MCF 10A (cell line): ENCODE results near the gene ALS2CL. TPM values are rescaled to one million over a fixed set of nuclear protein-coding genes. Genes with fewer than 3 reads are reported as not detected.

Experiments used
- BruUV-seq: library from RNA; stranded (reverse); fragments of 400-500 nt; replicated peaks from 2 replicates; lab custom pipeline; 2021; lab: Mats Ljungman, UMichigan
- CTCF ChIA-PET: fragments of 300-600 bp; sonication (Branson Sonifier 250); formaldehyde crosslinking; extraction: SDS; loops from one replicate; lab custom pipeline; 2021; ENCODE audit warnings: antibody characterized with exemption, inconsistent platforms; lab: Yijun Ruan, JAX
- POLR2A ChIA-PET: fragments of 300-600, 350-650 bp; sonication (Branson Sonifier 250); formaldehyde crosslinking; extraction: SDS; loops from one replicate; lab custom pipeline; 2020; ENCODE audit warnings: antibody characterized with exemption, inconsistent platforms; lab: Yijun Ruan, JAX
- DNase-seq: peaks from one replicate; pipeline ENCODE4 v3.0.0-alpha.2; 2018; ENCODE audit not compliant: unreplicated experiment
- H3K27ac Mint-ChIP-seq: one replicate; pipeline ENCODE4 v1.8.0; 2022; ENCODE audit warnings: mild to moderate bottlenecking, low read depth, mixed read lengths; ENCODE audit not compliant: unreplicated experiment
- H3K27me3 Mint-ChIP-seq: one replicate; pipeline ENCODE4 v1.8.0; 2022; ENCODE audit warnings: mixed read lengths; ENCODE audit not compliant: insufficient read depth, unreplicated experiment
- H3K36me3 Mint-ChIP-seq: one replicate; pipeline ENCODE4 v1.8.0; 2022; ENCODE audit warnings: mild to moderate bottlenecking, moderate library complexity, mixed read lengths; ENCODE audit not compliant: insufficient read depth, unreplicated experiment
- H3K4me1 Mint-ChIP-seq: one replicate; pipeline ENCODE4 v1.8.0; 2022; ENCODE audit warnings: mixed read lengths; ENCODE audit not compliant: insufficient read depth, unreplicated experiment
- H3K4me3 Mint-ChIP-seq: one replicate; pipeline ENCODE4 v1.8.0; 2022; ENCODE audit warnings: mild to moderate bottlenecking, moderate library complexity, mixed read lengths; ENCODE audit not compliant: unreplicated experiment
- H3K9me3 Mint-ChIP-seq: one replicate; pipeline ENCODE4 v1.8.0; 2022; ENCODE audit warnings: mixed read lengths; ENCODE audit not compliant: unreplicated experiment
- CTCF ChIP-seq: fragments of 200-600 bp; IDR thresholded peaks from one replicate; pipeline ENCODE4 v1.8.0; 2022; ENCODE audit warnings: antibody characterized with exemption, mild to moderate bottlenecking; ENCODE audit not compliant: unreplicated experiment
- intact Hi-C: fragments of 100-400 bp; cut with micrococcal nuclease; formaldehyde crosslinking; loops from 2 replicates; pipeline ENCODE4 v1.14.1; 2022
- total RNA-seq: library from RNA; stranded (reverse); gene quantifications from 2 replicates; pipeline ENCODE4 v1.2.3, GENCODE V29; 2022

The ALS2CL gene
- total RNA-seq, 1 experiment from 2014 or later: 95.5 TPM

GRCh38 chr3:46677411-46677726 lies 16.1 kb downstream of the ALS2CL start:
- CTCF ChIA-PET: interaction anchor here (1.0 kb wide), 1 partner anchor 160 kb away, joined by 3 read pairs; no protein-coding TSS in a partner anchor
- H3K4me1 Mint-ChIP-seq: no peaks in the 10 kb centered on the region
- BruUV-seq: no TSS peak

DNA sequence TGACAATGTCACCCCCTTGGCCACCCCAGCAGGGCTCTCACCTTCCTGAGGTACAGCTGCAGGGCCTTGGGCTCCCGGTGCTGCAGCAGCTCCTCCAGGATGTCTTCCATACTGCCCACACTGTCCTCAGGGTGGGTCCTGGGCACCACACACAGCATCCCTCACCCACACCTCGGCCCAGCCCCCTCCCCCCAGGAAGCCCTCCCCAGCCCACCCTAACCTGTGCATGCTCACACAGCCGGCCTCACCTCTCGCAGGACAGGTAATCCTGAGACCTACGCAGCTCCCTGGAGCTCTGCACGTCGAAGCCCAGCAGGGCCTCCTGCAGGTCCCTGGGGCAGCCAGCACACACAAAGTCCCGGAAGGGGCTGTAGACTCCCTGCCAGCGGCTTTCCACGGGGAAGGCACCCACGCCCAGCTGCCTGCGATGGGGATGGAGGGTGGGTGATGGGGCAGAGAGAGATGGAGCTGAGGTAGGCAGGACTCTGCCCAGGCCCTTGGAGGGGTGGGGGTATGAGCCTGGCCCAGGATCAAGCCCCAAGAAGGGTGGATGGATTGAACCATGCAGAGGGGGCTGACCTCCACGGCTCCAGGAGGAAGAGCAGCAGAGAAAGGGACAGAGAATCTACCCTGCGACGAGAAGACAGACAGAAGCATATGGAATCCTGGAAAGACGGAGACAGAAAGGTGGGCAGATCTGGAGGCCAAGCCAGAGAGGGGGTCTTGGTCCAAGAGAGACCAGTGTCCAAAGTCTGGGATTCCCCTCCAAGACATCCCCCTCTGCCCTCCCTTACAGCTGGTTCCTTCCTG lies 16.7 kb downstream of the ALS2CL start:
- Mint-ChIP-seq H3K27me3 (no peaks in the 10 kb centered on the region), H3K4me3 (no peak overlapping the region), H3K36me3 (peaks cover 54% of the 10 kb centered on the region), H3K4me1 (no peaks in the 10 kb centered on the region), H3K9me3 (no peaks in the 10 kb centered on the region), H3K27ac (no peak overlapping the region)
- no TSS peak for BruUV-seq
- CTCF ChIA-PET: interaction anchor here (1.0 to 1.4 kb wide), 2 partner anchors 10 to 160 kb away, joined by 3 read pairs; no protein-coding TSS in a partner anchor
- intact Hi-C loops: no loop called here
- TF ChIP-seq CTCF: no peak
- no peak for DNase-seq
- POLR2A ChIA-PET: interaction anchor here (0.5 to 3.5 kb wide), 5 partner anchors 10 to 377 kb away, joined by 3 to 13 read pairs (median 3); no protein-coding TSS in a partner anchor

More at GRCh38 chr3:46677411-46677726, 16.1 kb downstream of the ALS2CL start:
- DNase-seq: no peak
- H3K27ac Mint-ChIP-seq: no peak overlapping the region
- no peak overlapping the region for H3K4me3 Mint-ChIP-seq
- no peaks in the 10 kb centered on the region for H3K9me3 Mint-ChIP-seq
- POLR2A ChIA-PET: interaction anchor here (0.5 to 3.5 kb wide), 3 partner anchors 11 to 378 kb away, joined by 3 to 13 read pairs (median 3); no protein-coding TSS in a partner anchor
- H3K27me3 Mint-ChIP-seq: no peaks in the 10 kb centered on the region
- intact Hi-C loops: no loop called here
- no peak for TF ChIP-seq CTCF
- H3K36me3 Mint-ChIP-seq: peaks cover 48% of the 10 kb centered on the region

GRCh38 chr3:46675843-46676567 lies 17.5 kb downstream of the ALS2CL start:
- H3K27me3 Mint-ChIP-seq: no peaks in the 10 kb centered on the region
- ChIA-PET CTCF (interaction anchor here (0.7 to 1.9 kb wide), 4 partner anchors 11 to 164 kb away, joined by 3 to 4 read pairs (median 3); no protein-coding TSS in a partner anchor), POLR2A (interaction anchor here (0.6 to 1.4 kb wide), 2 partner anchors 14 to 159 kb away, joined by 3 read pairs; no protein-coding TSS in a partner anchor)
- intact Hi-C loops: no loop called here
- BruUV-seq: no TSS peak
- H3K9me3 Mint-ChIP-seq: no peaks in the 10 kb centered on the region
- no peak for DNase-seq
- no peak overlapping the region for H3K27ac Mint-ChIP-seq
- no peak overlapping the region for H3K4me3 Mint-ChIP-seq
- TF ChIP-seq CTCF: no peak
- H3K36me3 Mint-ChIP-seq: peaks cover 49% of the 10 kb centered on the region
- H3K4me1 Mint-ChIP-seq: no peaks in the 10 kb centered on the region

GRCh38 chr3:46675426-46675825 lies 18.1 kb downstream of the ALS2CL start:
- DNase-seq: no peak
- ChIA-PET POLR2A (interaction anchor here (1.4 kb wide), 1 partner anchor 13 kb away, joined by 3 read pairs; no protein-coding TSS in a partner anchor), CTCF (interaction anchor here (0.7 to 1.9 kb wide), 3 partner anchors 11 to 163 kb away, joined by 3 to 4 read pairs (median 3); no protein-coding TSS in a partner anchor)
- H3K36me3 Mint-ChIP-seq: peaks cover 43% of the 10 kb centered on the region
- H3K4me1 Mint-ChIP-seq: no peaks in the 10 kb centered on the region
- BruUV-seq: no TSS peak
- no peaks in the 10 kb centered on the region for H3K9me3 Mint-ChIP-seq
- intact Hi-C loops: no loop called here
- H3K27ac Mint-ChIP-seq: no peak overlapping the region
- H3K27me3 Mint-ChIP-seq: no peaks in the 10 kb centered on the region
- no peak for TF ChIP-seq CTCF
- no peak overlapping the region for H3K4me3 Mint-ChIP-seq
